ENCODE data around the gene CFDP1. TPM values are rescaled to one million over a fixed set of nuclear protein-coding genes. Genes with fewer than 3 reads are reported as not detected.

CFDP1 gene
- polyA plus RNA-seq, 2 of the 4 experiments (the other 2 are of a cell fraction): 70.2 to 72.8 TPM

DNA sequence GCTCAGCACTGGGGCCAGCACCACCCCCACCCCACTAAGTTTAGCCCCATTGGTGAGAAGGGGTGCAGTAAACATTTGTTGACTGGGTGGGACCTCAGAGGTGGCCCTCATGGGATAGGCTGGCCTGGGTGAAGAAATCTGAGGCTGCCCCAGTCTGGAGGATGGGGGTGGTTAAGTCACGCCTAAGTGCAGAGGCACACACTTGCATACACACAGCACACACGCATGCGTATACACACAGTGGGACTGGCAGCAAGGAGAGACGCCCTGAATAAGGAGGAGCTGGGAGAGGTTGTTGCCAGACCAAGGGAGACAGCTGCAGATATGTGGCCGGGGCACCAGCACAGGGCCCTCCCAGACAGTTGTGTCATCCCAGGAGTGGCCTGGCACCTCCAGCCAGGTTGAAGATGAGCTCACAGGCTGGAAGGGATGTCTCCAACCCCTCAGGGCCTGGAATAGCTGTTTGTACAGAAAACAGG, 178.9 kb downstream of the CFDP1 start:
- Histone ChIP-seq H3K27ac (peak overlapping the region; percentile 62 to 99), H3K4me3 (no peak overlapping the region), H3K4me1 (peaks cover 67% of the 10 kb centered on the region), H3K4me2 (peak overlapping the region; percentile 54), H3K9me3 (no peaks in the 10 kb centered on the region)
- ATAC-seq (peak; percentile 49 to 78), DNase-seq (ENCODE audit: low read depth in 1 of 2, low spot score in 1 of 2) (peak; percentile 91 to 92), FAIRE-seq (peak; percentile 86)
- TF ChIP-seq CEBPB (IDR thresholded peaks at IDR 0.05): 0 out of 4 replicates have a peak, but pooled peaks of 1 of the 2 experiments have one; percentile 10
- no peak for TF ChIP-seq FOSL2 (IDR thresholded peaks at IDR 0.05)
- no peak for TF ChIP-seq FOSL2 (CRISPR knock-in tag; IDR thresholded peaks at IDR 0.05)
- no peak for TF ChIP-seq CHD4 (IDR thresholded peaks at IDR 0.05; ENCODE audit: borderline replicate concordance)
- 5% methylated on average over 5 of the region's 5 CpGs for WGBS (ENCODE audit: missing lambda C conversion rate)
- ChIA-PET POLR2A (interaction anchor here (0.8 to 1.4 kb wide), 3 partner anchors 9 to 51 kb away, joined by 3 to 5 read pairs (median 3); no protein-coding TSS in a partner anchor), CTCF (interaction anchor here (0.6 to 3.8 kb wide), 8 partner anchors 20 to 148 kb away, joined by 3 to 48 read pairs (median 4); no protein-coding TSS in a partner anchor)

DNA sequence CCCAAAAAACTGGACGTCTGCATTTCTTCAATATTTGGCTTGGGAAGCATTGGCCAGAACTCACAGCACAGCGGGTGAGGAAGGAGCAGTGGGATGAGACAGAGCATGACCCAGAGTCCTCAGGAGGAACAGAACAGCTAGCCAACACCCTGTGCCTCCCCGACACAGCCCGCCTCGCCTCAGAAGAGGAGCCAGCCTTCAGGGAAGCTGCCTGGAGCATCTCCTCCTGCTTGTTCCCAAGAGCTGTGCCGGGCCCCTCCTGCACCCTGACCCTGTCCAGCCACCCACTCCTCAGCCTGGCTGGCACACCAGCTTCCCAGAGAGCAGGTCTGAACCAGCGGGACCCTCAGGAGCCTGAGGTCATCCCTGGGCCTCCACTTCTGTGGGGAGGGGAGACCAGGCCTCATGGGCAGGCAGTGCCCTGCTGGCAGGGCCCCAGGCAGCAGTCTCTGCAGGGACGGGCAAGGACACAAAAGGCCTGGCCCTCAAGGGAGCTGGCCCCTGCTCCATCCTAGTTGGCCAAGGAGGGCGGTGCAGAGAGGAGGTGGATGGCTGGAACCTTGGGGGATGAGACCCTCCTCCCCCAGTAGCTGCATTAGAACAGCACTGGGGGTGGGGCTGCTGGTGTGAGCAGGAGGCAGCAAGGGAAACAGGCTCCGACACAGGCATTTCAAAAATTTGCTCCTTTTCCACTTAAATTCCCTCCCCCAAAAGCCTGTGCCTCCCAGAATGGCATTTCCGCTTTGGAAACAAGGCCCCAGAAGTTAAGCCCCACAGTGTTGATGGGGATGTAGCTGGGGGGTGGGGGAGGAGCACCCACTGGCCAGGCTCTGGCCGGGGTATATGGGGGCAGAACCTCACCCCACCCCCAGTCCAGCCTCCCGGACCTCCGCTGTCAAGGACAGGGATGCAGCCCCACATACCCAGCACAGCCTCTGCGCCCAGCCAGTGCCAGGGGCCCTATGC, 180.1 kb downstream of the CFDP1 start:
- peak overlapping the region; percentile 62 to 99; a peak in 5 of 6 replicates for H3K27ac ChIP-seq
- H3K4me3 ChIP-seq: no peak overlapping the region
- peak overlapping the region; percentile 54 for H3K4me2 ChIP-seq
- ChIA-PET CTCF (interaction anchor here (0.6 to 11.7 kb wide), 2 partner anchors 19 to 157 kb away, joined by 3 to 139 read pairs; no protein-coding TSS in a partner anchor), POLR2A (no interaction called here)
- peaks cover 77% of the 10 kb centered on the region for H3K4me1 ChIP-seq
- WGBS (ENCODE audit: missing lambda C conversion rate): 80% methylated on average over 13 of the region's 15 CpGs
- ATAC-seq: no peak
- no peak for FAIRE-seq
- no peaks in the 10 kb centered on the region for H3K9me3 ChIP-seq
- DNase-seq (ENCODE audit: low read depth in 1 of 2, low spot score in 1 of 2): no peak
- TF ChIP-seq JUNB (IDR thresholded peaks at IDR 0.05) (no peak), JUN (IDR thresholded peaks at IDR 0.05) (0 out of 5 replicates have a peak, but pooled peaks of 1 of the 2 experiments have one; percentile 22), SREBF2 (IDR thresholded peaks at IDR 0.05) (no peak)

- WGBS (ENCODE audit: missing lambda C conversion rate): 77% methylated on average over 19 of the region's 24 CpGs
- Histone ChIP-seq H3K4me2 (peak overlapping the region; percentile 97), H3K27ac (peak overlapping the region; percentile 89 to 99), H3K4me1 (peaks cover 83% of the 10 kb centered on the region), H3K4me3 (peak overlapping the region; percentile 74), H3K9me3 (no peaks in the 10 kb centered on the region)
- no peak for DNase-seq (ENCODE audit: low read depth in 1 of 2, low spot score in 1 of 2)
- ChIA-PET POLR2A (interaction anchor here (3.4 kb wide), 1 partner anchor 53 kb away, joined by 15 read pairs; no protein-coding TSS in a partner anchor), CTCF (interaction anchor here (1.4 to 11.7 kb wide), 2 partner anchors 18 to 40 kb away, joined by 3 to 139 read pairs; no protein-coding TSS in a partner anchor)
- ATAC-seq: no peak; a peak in 1 of 6 replicates
- TF ChIP-seq SREBF2 (IDR thresholded peaks at IDR 0.05): no peak
- TF ChIP-seq TFCP2L1 (CRISPR knock-in tag; IDR thresholded peaks at IDR 0.05): no peak
- no peak for TF ChIP-seq FOSB (CRISPR knock-in tag; IDR thresholded peaks at IDR 0.05)
- TF ChIP-seq KDM5A (IDR thresholded peaks at IDR 0.05): no peak
- TF ChIP-seq, protein P1, sequence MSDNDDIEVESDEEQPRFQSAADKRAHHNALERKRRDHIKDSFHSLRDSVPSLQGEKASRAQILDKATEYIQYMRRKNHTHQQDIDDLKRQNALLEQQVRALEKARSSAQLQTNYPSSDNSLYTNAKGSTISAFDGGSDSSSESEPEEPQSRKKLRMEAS (IDR thresholded peaks at IDR 0.05): 0 out of 2 replicates have a peak, but pooled peaks have one; percentile 1
- TF ChIP-seq, protein P2, sequence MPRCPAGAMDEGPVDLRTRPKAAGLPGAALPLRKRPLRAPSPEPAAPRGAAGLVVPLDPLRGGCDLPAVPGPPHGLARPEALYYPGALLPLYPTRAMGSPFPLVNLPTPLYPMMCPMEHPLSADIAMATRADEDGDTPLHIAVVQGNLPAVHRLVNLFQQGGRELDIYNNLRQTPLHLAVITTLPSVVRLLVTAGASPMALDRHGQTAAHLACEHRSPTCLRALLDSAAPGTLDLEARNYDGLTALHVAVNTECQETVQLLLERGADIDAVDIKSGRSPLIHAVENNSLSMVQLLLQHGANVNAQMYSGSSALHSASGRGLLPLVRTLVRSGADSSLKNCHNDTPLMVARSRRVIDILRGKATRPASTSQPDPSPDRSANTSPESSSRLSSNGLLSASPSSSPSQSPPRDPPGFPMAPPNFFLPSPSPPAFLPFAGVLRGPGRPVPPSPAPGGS (IDR thresholded peaks at IDR 0.05): no peak
- TF ChIP-seq JUNB (IDR thresholded peaks at IDR 0.05): no peak
- no peak for TF ChIP-seq HOXB13 (CRISPR knock-in tag; IDR thresholded peaks at IDR 0.05; ENCODE audit: low read depth)
- FAIRE-seq: no peak
Measured at GRCh38 chr16:75252049-75252864, 181.0 kb downstream of the CFDP1 start.
